ENCODE results near the gene CD84. TPM values are rescaled to one million over a fixed set of nuclear protein-coding genes. Genes with fewer than 3 reads are reported as not detected.

The CD84 gene
- total RNA-seq, 1 donor from 2014 or later, result not detected

DNA sequence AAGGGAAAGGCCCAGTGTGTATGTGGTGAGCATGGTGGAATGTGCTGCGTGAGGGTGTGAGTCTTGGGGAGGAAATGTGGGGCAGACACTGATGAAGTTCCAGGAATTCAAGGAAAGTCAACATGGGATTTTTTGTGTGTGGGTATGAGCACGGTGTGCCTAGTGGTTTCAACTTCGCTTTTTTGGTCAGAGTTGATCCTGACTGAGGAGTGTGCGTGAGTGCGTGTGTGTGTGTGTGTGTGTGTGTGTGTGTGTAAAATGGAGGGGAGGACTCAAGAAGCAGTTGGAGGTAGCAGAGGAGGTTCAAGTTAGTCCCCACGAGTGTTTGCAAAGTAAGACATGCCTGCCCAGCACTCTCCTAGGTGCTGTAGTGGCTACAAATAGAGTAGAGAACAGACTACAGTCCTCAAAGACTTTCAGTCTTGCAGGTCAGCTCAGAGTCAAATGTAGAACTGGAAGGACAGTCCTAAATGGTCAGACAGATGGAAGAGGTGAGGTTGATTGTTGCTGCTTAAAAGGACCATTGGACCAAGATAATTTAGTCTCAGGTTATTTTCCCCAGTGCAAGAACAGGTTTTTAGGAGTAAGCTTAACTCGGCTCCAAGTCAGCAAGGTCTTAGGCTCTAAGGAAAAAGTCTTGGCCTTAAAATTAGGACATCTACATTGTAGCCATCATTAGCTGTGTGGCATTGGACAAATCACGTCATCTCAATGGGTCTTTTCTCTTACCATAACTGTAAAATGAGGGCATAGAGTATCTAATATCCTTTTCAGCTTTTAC, 42.5 kb upstream of the CD84 start:
- DNase-seq (ENCODE audit: low read depth), result no peak
- TF ChIP-seq CTCF (IDR thresholded peaks at IDR 0.05; ENCODE audit: insufficient read depth, low read length, poor library complexity, severe bottlenecking), result no peak
- no peak overlapping the region for H3K4me3 ChIP-seq (ENCODE audit: low read depth, low read length)
- H3K27me3 ChIP-seq (ENCODE audit: control insufficient read depth, insufficient read depth, low read length), result no peaks in the 10 kb centered on the region
- H3K36me3 ChIP-seq (ENCODE audit: control insufficient read depth, insufficient read depth, low read length), result no peaks in the 10 kb centered on the region

DNA sequence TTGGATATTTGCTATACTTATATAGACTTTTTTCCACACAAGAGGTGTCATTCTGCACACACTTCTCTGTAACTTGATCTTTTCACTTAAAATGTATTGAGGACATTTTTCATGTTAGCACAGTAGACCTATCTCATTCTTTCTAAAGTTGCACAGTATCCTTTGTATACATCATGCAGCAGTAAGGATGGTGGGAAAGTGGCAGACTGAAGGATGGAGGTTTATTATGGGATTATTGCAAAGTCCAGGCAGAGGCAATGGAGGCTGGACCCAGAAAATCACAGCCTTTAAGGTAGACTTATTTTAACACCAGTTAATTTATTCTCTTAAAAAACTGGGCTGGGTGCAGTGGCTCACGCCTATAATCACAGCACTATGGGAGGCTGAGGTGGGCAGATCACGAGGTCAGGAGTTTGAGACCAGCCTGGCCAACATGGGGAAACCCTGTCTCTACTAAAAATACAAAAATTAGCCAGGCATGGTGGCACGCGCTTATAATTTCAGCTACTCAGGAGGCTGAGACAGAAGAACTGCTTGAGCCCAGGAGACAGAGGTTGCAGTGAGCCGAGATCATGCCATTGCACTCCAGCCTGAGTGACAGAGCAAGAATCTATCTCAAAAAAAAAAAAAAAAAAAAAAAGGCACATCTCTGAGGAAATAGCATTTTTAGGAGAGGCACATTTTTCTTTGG, 41.8 kb upstream of the CD84 start:
- no peaks in the 10 kb centered on the region for H3K36me3 ChIP-seq (ENCODE audit: control insufficient read depth, insufficient read depth, low read length)
- TF ChIP-seq CTCF (IDR thresholded peaks at IDR 0.05; ENCODE audit: insufficient read depth, low read length, poor library complexity, severe bottlenecking), result no peak
- no peaks in the 10 kb centered on the region for H3K27me3 ChIP-seq (ENCODE audit: control insufficient read depth, insufficient read depth, low read length)
- no peak for DNase-seq (ENCODE audit: low read depth)
- no peak overlapping the region for H3K4me3 ChIP-seq (ENCODE audit: low read depth, low read length)

GRCh38 chr1:160619742-160620277, 40.5 kb upstream of the CD84 start:
- no peak for TF ChIP-seq CTCF (IDR thresholded peaks at IDR 0.05; ENCODE audit: insufficient read depth, low read length, poor library complexity, severe bottlenecking)
- no peak for DNase-seq (ENCODE audit: low read depth)
- Histone ChIP-seq H3K36me3 (ENCODE audit: control insufficient read depth, insufficient read depth, low read length) (no peaks in the 10 kb centered on the region), H3K27me3 (ENCODE audit: control insufficient read depth, insufficient read depth, low read length) (no peaks in the 10 kb centered on the region), H3K4me3 (ENCODE audit: low read depth, low read length) (no peak overlapping the region)

GRCh38 chr1:160618763-160619274, 39.5 kb upstream of the CD84 start:
- peak; percentile 36 for TF ChIP-seq CTCF (IDR thresholded peaks at IDR 0.05; ENCODE audit: insufficient read depth, low read length, poor library complexity, severe bottlenecking)
- no peak for DNase-seq (ENCODE audit: low read depth)
- Histone ChIP-seq H3K27me3 (ENCODE audit: control insufficient read depth, insufficient read depth, low read length) (no peaks in the 10 kb centered on the region), H3K4me3 (ENCODE audit: low read depth, low read length) (no peak overlapping the region), H3K36me3 (ENCODE audit: control insufficient read depth, insufficient read depth, low read length) (no peaks in the 10 kb centered on the region)

- no peak for TF ChIP-seq CTCF (IDR thresholded peaks at IDR 0.05; ENCODE audit: insufficient read depth, low read length, poor library complexity, severe bottlenecking)
- Histone ChIP-seq H3K27me3 (ENCODE audit: control insufficient read depth, insufficient read depth, low read length) (no peaks in the 10 kb centered on the region), H3K36me3 (ENCODE audit: control insufficient read depth, insufficient read depth, low read length) (no peaks in the 10 kb centered on the region), H3K4me3 (ENCODE audit: low read depth, low read length) (no peak overlapping the region)
- no peak for DNase-seq (ENCODE audit: low read depth)
Observed at GRCh38 chr1:160618327-160618726, 39.0 kb upstream of the CD84 start.

Data from kidney epithelial cell (primary cell).